RWPE2 (cell line): Measurements from ENCODE around the gene PLIN1.

Source experiments
- ATAC-seq: fragments of 200-7000 bp; cut with Tn5 transposase; 3 replicates; pipeline ENCODE4 v1.9.1; 2021; ENCODE audit warnings: low read depth
- DNase-seq: peaks from one replicate; pipeline ENCODE4 v3.0.0-alpha.2; 2020; ENCODE audit warnings: low spot score
- H3K27ac ChIP-seq: fragments of 450-650 bp; 2 replicates; pipeline ENCODE4 v1.5.1; 2017; ENCODE audit warnings: mild to moderate bottlenecking; ENCODE audit not compliant: poor library complexity, severe bottlenecking
- H3K27me3 ChIP-seq: fragments of 250-450 bp; sonication (Bioruptor Pico); 2 replicates; pipeline ENCODE4 v1.5.1; 2021; ENCODE audit warnings: mild to moderate bottlenecking, moderate library complexity; ENCODE audit not compliant: insufficient read depth, poor library complexity, severe bottlenecking
- H3K36me3 ChIP-seq: fragments of 250-450 bp; sonication (Bioruptor Pico); 2 replicates; pipeline ENCODE4 v1.5.1; 2020; ENCODE audit warnings: low read depth, mild to moderate bottlenecking, moderate library complexity
- H3K4me1 ChIP-seq: fragments of 250-450 bp; sonication (Bioruptor Pico); 2 replicates; pipeline ENCODE4 v1.5.1; 2021; ENCODE audit warnings: mild to moderate bottlenecking, moderate library complexity; ENCODE audit not compliant: insufficient read depth, poor library complexity, severe bottlenecking
- H3K4me3 ChIP-seq: fragments of 250-450 bp; sonication (Bioruptor Pico); 2 replicates; pipeline ENCODE4 v1.5.1; 2021; ENCODE audit warnings: mild to moderate bottlenecking, moderate library complexity; ENCODE audit not compliant: severe bottlenecking
- H3K9me3 ChIP-seq: fragments of 250-450 bp; sonication (Bioruptor Pico); 2 replicates; pipeline ENCODE4 v1.5.1; 2021; ENCODE audit warnings: mild to moderate bottlenecking, moderate library complexity; ENCODE audit not compliant: severe bottlenecking
- CTCF ChIP-seq: fragments of 450-650 bp; IDR thresholded peaks from one replicate; pipeline ENCODE4 v1.5.1; 2017; ENCODE audit warnings: mild to moderate bottlenecking, moderate library complexity; ENCODE audit not compliant: poor library complexity, severe bottlenecking

Gene PLIN1

GRCh38 chr15:89625716-89626115 lies 53.5 kb downstream of the PLIN1 start:
- H3K4me3 ChIP-seq, result no peak overlapping the region
- H3K36me3 ChIP-seq, result peaks cover 96% of the 10 kb centered on the region
- DNase-seq, result no peak
- no peak overlapping the region for H3K27ac ChIP-seq
- ATAC-seq, result no peak
- H3K27me3 ChIP-seq, result no peaks in the 10 kb centered on the region
- H3K4me1 ChIP-seq, result no peaks in the 10 kb centered on the region
- H3K9me3 ChIP-seq, result no peaks in the 10 kb centered on the region
- TF ChIP-seq CTCF, result no peak

GRCh38 chr15:89623165-89623564 lies 56.0 kb downstream of the PLIN1 start:
- no peaks in the 10 kb centered on the region for H3K4me1 ChIP-seq
- H3K9me3 ChIP-seq, result no peaks in the 10 kb centered on the region
- no peak overlapping the region for H3K27ac ChIP-seq
- H3K4me3 ChIP-seq, result no peak overlapping the region
- H3K36me3 ChIP-seq, result peaks cover 100% of the 10 kb centered on the region
- no peaks in the 10 kb centered on the region for H3K27me3 ChIP-seq
- no peak for TF ChIP-seq CTCF
- no peak for DNase-seq
- ATAC-seq, result no peak

- no peak for TF ChIP-seq CTCF
- Histone ChIP-seq H3K4me1 (no peaks in the 10 kb centered on the region), H3K27me3 (no peaks in the 10 kb centered on the region), H3K36me3 (peaks cover 100% of the 10 kb centered on the region), H3K9me3 (no peaks in the 10 kb centered on the region), H3K27ac (no peak overlapping the region), H3K4me3 (no peak overlapping the region)
- ATAC-seq, result no peak
- no peak for DNase-seq
These were observed 57.6 kb downstream of the PLIN1 start for GRCh38 chr15:89621547-89621946.

- Histone ChIP-seq H3K9me3 (no peaks in the 10 kb centered on the region), H3K4me1 (no peaks in the 10 kb centered on the region), H3K27me3 (no peaks in the 10 kb centered on the region), H3K36me3 (peaks cover 100% of the 10 kb centered on the region), H3K27ac (no peak overlapping the region), H3K4me3 (no peak overlapping the region)
- DNase-seq (no peak), ATAC-seq (no peak)
- no peak for TF ChIP-seq CTCF
These were observed 62.9 kb downstream of the PLIN1 start for GRCh38 chr15:89616228-89616627.

GRCh38 chr15:89615135-89615534 lies 64.0 kb downstream of the PLIN1 start:
- Histone ChIP-seq H3K27ac (no peak overlapping the region), H3K4me1 (no peaks in the 10 kb centered on the region), H3K4me3 (no peak overlapping the region), H3K9me3 (peaks cover 5% of the 10 kb centered on the region), H3K27me3 (no peaks in the 10 kb centered on the region), H3K36me3 (peaks cover 100% of the 10 kb centered on the region)
- TF ChIP-seq CTCF, result no peak
- ATAC-seq (no peak), DNase-seq (no peak)
